GM12875 (cell line): ENCODE data around the gene MUC3A.
"Not testable (repeated sequence)": the region's sequence is repeated elsewhere in the genome, so short reads cannot be mapped to it uniquely, and the experiment has no call there.

ENCODE experiments used
- H3K4me3 ChIP-seq: one replicate; pipeline ENCODE4 v1.5.1; 2011; ENCODE audit warnings: low read depth, low read length, control low read depth
- CTCF ChIP-seq: IDR thresholded peaks from 2 replicates; pipeline ENCODE4 v1.5.1; 2011; ENCODE audit warnings: low read depth, mild to moderate bottlenecking, control low read depth, inconsistent platforms, low read length, moderate library complexity, borderline replicate concordance; ENCODE audit not compliant: insufficient read depth

The MUC3A gene

GRCh38 chr7:100933734-100934133, 15.6 kb upstream of the MUC3A start:
- TF ChIP-seq CTCF, result no peak

GRCh38 chr7:100935381-100935780, 14.0 kb upstream of the MUC3A start:
- H3K4me3 ChIP-seq, result not testable (repeated sequence)

More at GRCh38 chr7:100933734-100934133, 15.6 kb upstream of the MUC3A start:
- no peak overlapping the region for H3K4me3 ChIP-seq

- H3K4me3 ChIP-seq, result not testable (repeated sequence)
Observed at GRCh38 chr7:100936167-100936566, 13.2 kb upstream of the MUC3A start.

- H3K4me3 ChIP-seq, result no peak overlapping the region
- TF ChIP-seq CTCF, result no peak
Observed at GRCh38 chr7:100942045-100942774, 7.1 kb upstream of the MUC3A start.

- TF ChIP-seq CTCF, result no peak
- H3K4me3 ChIP-seq, result no peak overlapping the region
Observed at GRCh38 chr7:100943693-100944092, 5.6 kb upstream of the MUC3A start.

- no peak for TF ChIP-seq CTCF
- H3K4me3 ChIP-seq, result no peak overlapping the region
Observed at GRCh38 chr7:100944138-100944537, 5.2 kb upstream of the MUC3A start.

GRCh38 chr7:100946111-100946510, 3.2 kb upstream of the MUC3A start:
- TF ChIP-seq CTCF, result no peak
- no peak overlapping the region for H3K4me3 ChIP-seq

- no peak overlapping the region for H3K4me3 ChIP-seq
- no peak for TF ChIP-seq CTCF
Observed at GRCh38 chr7:100946766-100947365, 2.5 kb upstream of the MUC3A start.
